Measurements from ENCODE around the gene TAS1R3. TPM values are rescaled to one million over a fixed set of nuclear protein-coding genes. Genes with fewer than 3 reads are reported as not detected.

Gene TAS1R3
- polyA plus RNA-seq, 1 donor from 2014 or later = 1.0 TPM

DNA sequence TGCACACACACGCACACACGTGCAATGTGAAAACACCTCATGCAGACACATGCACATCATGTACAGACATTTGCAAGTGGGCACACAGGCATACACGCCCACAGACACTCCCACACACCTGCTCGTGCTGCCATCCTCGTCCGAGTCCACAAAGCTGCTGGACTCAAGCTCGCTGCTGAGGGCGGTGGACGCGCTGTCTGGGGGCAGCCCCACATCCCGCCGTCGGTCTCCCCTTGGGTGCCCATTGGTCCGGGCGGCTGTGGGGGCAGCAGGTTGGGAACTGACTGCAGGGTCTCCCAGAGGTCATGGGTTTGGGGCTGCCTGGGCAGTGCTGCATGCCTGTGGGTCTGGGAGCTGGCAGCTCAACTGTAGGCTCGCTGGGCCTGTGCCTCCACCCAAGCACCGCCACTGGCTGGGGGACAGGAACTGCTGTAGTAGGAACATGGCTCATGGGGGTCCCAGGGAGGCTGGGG is 10.5 kb downstream of the TAS1R3 start:
- Histone ChIP-seq H3K9ac (ENCODE audit: low read length) (no peak overlapping the region), H3K9me2 (ENCODE audit: insufficient read depth, low read length) (no peaks in the 10 kb centered on the region), H3K4me2 (ENCODE audit: low read length) (no peak overlapping the region), H3K36me3 (ENCODE audit: insufficient read depth, low read length) (no peaks in the 10 kb centered on the region), H3K27ac (ENCODE audit: low read length) (no peak overlapping the region), H3F3A (ENCODE audit: insufficient read depth, low read length, poor library complexity, severe bottlenecking) (no peaks in the 10 kb centered on the region), H3K79me2 (replicated peaks; ENCODE audit: insufficient read depth, low read length) (no peaks in the 10 kb centered on the region), H3K27me3 (ENCODE audit: insufficient read depth, low read depth, low read length) (no peaks in the 10 kb centered on the region), H3K4me3 (ENCODE audit: low read length) (no peak overlapping the region), H4K20me1 (ENCODE audit: insufficient read depth) (peaks cover 9% of the 10 kb centered on the region), H3K9me3 (ENCODE audit: low read length) (no peaks in the 10 kb centered on the region), H2AFZ (ENCODE audit: low read depth, low read length) (no peak overlapping the region)
- TF ChIP-seq MXI1 (conservative IDR thresholded peaks at IDR 0.05; ENCODE audit: poor library complexity, severe bottlenecking) = no peak
- TF ChIP-seq SMC3 (conservative IDR thresholded peaks at IDR 0.05; ENCODE audit: poor library complexity) = no peak
- TF ChIP-seq CTCF (IDR thresholded peaks at IDR 0.05; ENCODE audit: poor library complexity, severe bottlenecking) = no peak
- no peak for TF ChIP-seq RAD21 (conservative IDR thresholded peaks at IDR 0.05)
- no peak for TF ChIP-seq REST (IDR thresholded peaks at IDR 0.05; ENCODE audit: borderline replicate concordance)
- no peak for TF ChIP-seq TAF1 (IDR thresholded peaks at IDR 0.05; ENCODE audit: low read depth)
- no peak for TF ChIP-seq EP300 (conservative IDR thresholded peaks at IDR 0.05; ENCODE audit: poor library complexity, severe bottlenecking)
- TF ChIP-seq EZH2 (IDR thresholded peaks at IDR 0.05; ENCODE audit: borderline replicate concordance, insufficient read depth, low read length, poor library complexity, severe bottlenecking) = no peak
- TF ChIP-seq POLR2AphosphoS5 (IDR thresholded peaks at IDR 0.05) = no peak

DNA sequence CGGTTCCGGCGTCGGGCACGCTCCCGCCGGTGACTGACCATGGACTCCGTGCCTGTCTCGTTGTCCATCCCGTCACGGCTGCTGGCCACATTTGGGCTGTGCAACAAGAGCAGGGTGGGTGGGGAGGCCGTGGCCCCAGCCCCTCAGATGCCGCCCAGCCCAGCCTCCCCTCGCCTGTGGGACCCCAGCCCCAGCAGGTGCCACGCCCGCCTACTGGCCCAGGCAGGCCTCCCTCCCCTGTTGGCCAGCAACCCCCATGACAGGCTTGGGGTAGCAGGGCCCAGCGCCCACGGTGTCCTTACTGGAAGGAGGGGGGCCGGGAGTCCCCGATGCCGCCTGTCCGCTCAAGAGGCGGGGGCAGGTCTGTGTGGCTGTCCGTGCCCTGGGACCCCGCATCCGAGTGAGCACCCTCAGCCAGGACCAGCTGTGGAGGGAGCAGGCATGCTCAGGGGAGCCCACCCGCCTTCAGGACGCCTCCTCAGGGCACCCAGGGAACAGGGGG is 11.0 kb downstream of the TAS1R3 start:
- Histone ChIP-seq H3K27ac (ENCODE audit: low read length) (no peak overlapping the region), H3K27me3 (ENCODE audit: insufficient read depth, low read depth, low read length) (no peaks in the 10 kb centered on the region), H2AFZ (ENCODE audit: low read depth, low read length) (no peak overlapping the region), H3K9me2 (ENCODE audit: insufficient read depth, low read length) (no peaks in the 10 kb centered on the region), H4K20me1 (ENCODE audit: insufficient read depth) (peaks cover 9% of the 10 kb centered on the region), H3K9me3 (ENCODE audit: low read length) (no peaks in the 10 kb centered on the region), H3K4me3 (ENCODE audit: low read length) (no peak overlapping the region), H3F3A (ENCODE audit: insufficient read depth, low read length, poor library complexity, severe bottlenecking) (no peaks in the 10 kb centered on the region), H3K79me2 (replicated peaks; ENCODE audit: insufficient read depth, low read length) (no peaks in the 10 kb centered on the region), H3K4me2 (ENCODE audit: low read length) (no peak overlapping the region), H3K9ac (ENCODE audit: low read length) (no peak overlapping the region), H3K36me3 (ENCODE audit: insufficient read depth, low read length) (no peaks in the 10 kb centered on the region)
- no peak for TF ChIP-seq TAF1 (IDR thresholded peaks at IDR 0.05; ENCODE audit: low read depth)
- TF ChIP-seq EP300 (conservative IDR thresholded peaks at IDR 0.05; ENCODE audit: poor library complexity, severe bottlenecking) = no peak
- TF ChIP-seq CTCF (IDR thresholded peaks at IDR 0.05; ENCODE audit: poor library complexity, severe bottlenecking) = no peak
- TF ChIP-seq REST (IDR thresholded peaks at IDR 0.05; ENCODE audit: borderline replicate concordance) = no peak
- TF ChIP-seq POLR2AphosphoS5 (IDR thresholded peaks at IDR 0.05) = no peak
- no peak for TF ChIP-seq EZH2 (IDR thresholded peaks at IDR 0.05; ENCODE audit: borderline replicate concordance, insufficient read depth, low read length, poor library complexity, severe bottlenecking)
- no peak for TF ChIP-seq RAD21 (conservative IDR thresholded peaks at IDR 0.05)
- no peak for TF ChIP-seq SMC3 (conservative IDR thresholded peaks at IDR 0.05; ENCODE audit: poor library complexity)
- TF ChIP-seq MXI1 (conservative IDR thresholded peaks at IDR 0.05; ENCODE audit: poor library complexity, severe bottlenecking) = no peak

Measured in neural cell (in vitro differentiated cells).